IMR-90 (cell line): ENCODE measurements around the gene EPB41L2. TPM values are rescaled to one million over a fixed set of nuclear protein-coding genes. Genes with fewer than 3 reads are reported as not detected.

Experiments used
- ATAC-seq: fragments of 200-7000 bp; cut with Tn5 transposase; 2 replicates; pipeline ENCODE4 v1.9.1; 2020; ENCODE audit warnings: low read depth, mild to moderate bottlenecking, moderate library complexity
- BruUV-seq: library from RNA; stranded (reverse); fragments of 400-500 nt; replicated peaks from 2 replicates; lab custom pipeline; 2021; lab: Mats Ljungman, UMichigan
- CTCF ChIA-PET: fragments of 300-600 bp; formaldehyde crosslinking; extraction: SDS; loops from one replicate; lab custom pipeline; 2021; ENCODE audit warnings: antibody characterized with exemption; lab: Yijun Ruan, JAX
- POLR2A ChIA-PET: fragments of 300-600 bp; sonication (Branson Sonifier 250); formaldehyde crosslinking; loops from one replicate; lab custom pipeline; 2022; ENCODE audit warnings: antibody characterized with exemption; ENCODE audit not compliant: unreplicated experiment; lab: Charles Lee
- DNase-seq: peaks from one replicate; pipeline ENCODE4 v3.0.0; 2013
- H2AFZ ChIP-seq: replicated peaks from 2 replicates; pipeline ENCODE3; 2013; ENCODE audit warnings: low read length, mild to moderate bottlenecking; ENCODE audit not compliant: poor library complexity
- H2AK5ac ChIP-seq: 2 replicates; pipeline ENCODE4 v1.6.1; 2013; ENCODE audit warnings: low read depth, low read length, inconsistent platforms
- H2AK9ac ChIP-seq: replicated peaks from 2 replicates; pipeline ENCODE3; 2013; ENCODE audit warnings: mild to moderate bottlenecking, low read depth, low read length, moderate library complexity; ENCODE audit not compliant: poor library complexity
- H2BK120ac ChIP-seq: 2 replicates; pipeline ENCODE4 v1.6.1; 2013; ENCODE audit warnings: low read depth, low read length, inconsistent platforms
- H2BK15ac ChIP-seq: 3 replicates; pipeline ENCODE4 v1.6.1; 2013; ENCODE audit warnings: low read depth, low read length, inconsistent platforms
- H2BK20ac ChIP-seq: 2 replicates; pipeline ENCODE4 v1.6.1; 2013; ENCODE audit warnings: low read depth, mild to moderate bottlenecking, inconsistent platforms, low read length, moderate library complexity
- H2BK5ac ChIP-seq: 2 replicates; pipeline ENCODE4 v1.6.1; 2013; ENCODE audit warnings: mild to moderate bottlenecking, low read depth, low read length, inconsistent platforms; ENCODE audit not compliant: poor library complexity, severe bottlenecking
- H3K14ac ChIP-seq: replicated peaks from 2 replicates; pipeline ENCODE4 v1.6.1; 2013; ENCODE audit warnings: low read depth, low read length, inconsistent platforms
- H3K18ac ChIP-seq: 2 replicates; pipeline ENCODE4 v1.6.1; 2013; ENCODE audit warnings: low read depth, low read length, control low read depth
- H3K23ac ChIP-seq: 2 replicates; pipeline ENCODE4 v1.6.1; 2013; ENCODE audit warnings: low read depth, low read length, inconsistent platforms
- H3K27ac ChIP-seq: 2 replicates; pipeline ENCODE4 v1.5.1; 2013; ENCODE audit warnings: mild to moderate bottlenecking, control low read depth, low read length; ENCODE audit not compliant: insufficient read depth
- H3K27me3 ChIP-seq: 2 replicates; pipeline ENCODE4 v1.6.1; 2013; ENCODE audit warnings: low read length; ENCODE audit not compliant: control insufficient read depth, insufficient read depth
- H3K36me3 ChIP-seq: 2 replicates; pipeline ENCODE4 v1.6.1; 2013; ENCODE audit warnings: low read length, mixed read lengths; ENCODE audit not compliant: control insufficient read depth, insufficient read depth
- H3K4ac ChIP-seq: 2 replicates; pipeline ENCODE4 v1.6.1; 2013; ENCODE audit warnings: low read depth, low read length, inconsistent platforms
- H3K4me1 ChIP-seq: 2 replicates; pipeline ENCODE4 v1.6.1; 2013; ENCODE audit warnings: low read length, mixed read lengths; ENCODE audit not compliant: control insufficient read depth, insufficient read depth
- H3K4me2 ChIP-seq: 2 replicates; pipeline ENCODE4 v1.6.1; 2013; ENCODE audit warnings: low read depth, mild to moderate bottlenecking, control low read depth, low read length, moderate library complexity
- H3K4me3 ChIP-seq: 2 replicates; pipeline ENCODE4 v1.5.1; 2013; ENCODE audit warnings: low read depth, mild to moderate bottlenecking, control low read depth, low read length, moderate library complexity; ENCODE audit not compliant: insufficient read depth
- H3K56ac ChIP-seq: 2 replicates; pipeline ENCODE4 v1.6.1; 2013; ENCODE audit warnings: low read length, inconsistent platforms; ENCODE audit not compliant: insufficient read depth; ENCODE audit errors: extremely low read depth
- H3K79me1 ChIP-seq, 2 experiments: 2 replicates each; pipeline ENCODE4 v1.6.1; 2013; ENCODE audit warnings: low read length in 2 of 2, inconsistent platforms in 1 of 2, low read depth in 1 of 2
- H3K9ac ChIP-seq: 2 replicates; pipeline ENCODE4 v1.6.1; 2013; ENCODE audit warnings: low read depth, low read length, control low read depth
- H3K9me1 ChIP-seq: 2 replicates; pipeline ENCODE4 v1.6.1; 2013; ENCODE audit warnings: low read length, inconsistent platforms; ENCODE audit not compliant: insufficient read depth
- H3K9me3 ChIP-seq: 2 replicates; pipeline ENCODE4 v1.6.1; 2013; ENCODE audit warnings: low read length; ENCODE audit not compliant: control insufficient read depth, insufficient read depth
- H4K20me1 ChIP-seq: 2 replicates; pipeline ENCODE4 v1.6.1; 2013; ENCODE audit warnings: low read length, inconsistent platforms; ENCODE audit not compliant: insufficient read depth
- H4K5ac ChIP-seq: 2 replicates; pipeline ENCODE4 v1.6.1; 2013; ENCODE audit warnings: mild to moderate bottlenecking, low read depth, low read length, control low read depth
- H4K8ac ChIP-seq, 2 experiments: 2 replicates each; pipeline ENCODE4 v1.6.1; 2013; ENCODE audit warnings: low read depth in 2 of 2, low read length in 2 of 2, control low read depth in 1 of 2, inconsistent platforms in 1 of 2
- H4K91ac ChIP-seq: 2 replicates; pipeline ENCODE4 v1.6.1; 2013; ENCODE audit warnings: low read depth, low read length, inconsistent platforms; ENCODE audit not compliant: insufficient read depth
- BHLHE40 ChIP-seq: fragments of 150-350 bp; IDR thresholded peaks from 2 replicates; pipeline ENCODE4 v1.6.1; 2016; ENCODE audit warnings: mild to moderate bottlenecking, low read depth, low read length
- CEBPB ChIP-seq: IDR thresholded peaks from 2 replicates; pipeline ENCODE4 v1.6.1; 2012; ENCODE audit warnings: low read depth, low read length, improper control_type of control experiment
- CHD1 ChIP-seq: IDR thresholded peaks from 2 replicates; pipeline ENCODE4 v1.6.1; 2012; ENCODE audit warnings: low read depth, low read length, improper control_type of control experiment
- MAFK ChIP-seq: IDR thresholded peaks from 2 replicates; pipeline ENCODE4 v1.6.1; 2012; ENCODE audit warnings: low read depth, low read length, improper control_type of control experiment
- MAZ ChIP-seq: IDR thresholded peaks from 2 replicates; pipeline ENCODE4 v1.6.1; 2012; ENCODE audit warnings: low read depth, mild to moderate bottlenecking, low read length, improper control_type of control experiment, moderate library complexity, borderline replicate concordance
- MXI1 ChIP-seq: IDR thresholded peaks from 2 replicates; pipeline ENCODE4 v1.6.1; 2012; ENCODE audit warnings: low read depth, mild to moderate bottlenecking, low read length, moderate library complexity, borderline replicate concordance
- NFE2L2 ChIP-seq: fragments of 150-350 bp; IDR thresholded peaks from 2 replicates; pipeline ENCODE4 v1.6.1; 2016; ENCODE audit warnings: low read depth, mild to moderate bottlenecking, low read length
- RAD21 ChIP-seq: IDR thresholded peaks from 2 replicates; pipeline ENCODE4 v1.6.1; 2012; ENCODE audit warnings: low read length, improper control_type of control experiment
- RFX5 ChIP-seq: IDR thresholded peaks from 2 replicates; pipeline ENCODE4 v1.8.0; 2012; ENCODE audit warnings: low read depth, mild to moderate bottlenecking, low read length, moderate library complexity
- SMC3 ChIP-seq: fragments of 150-350 bp; IDR thresholded peaks from 2 replicates; pipeline ENCODE4 v1.6.1; 2016; ENCODE audit warnings: low read depth, mild to moderate bottlenecking, antibody characterized with exemption, low read length, moderate library complexity
- WGBS, 2 experiments: methylation state at CpG; one replicate each; pipeline versions ENCODE4 v1.1.5 to v1.1.7; 2013; ENCODE audit warnings: missing lambda C conversion rate in 2 of 2; ENCODE audit not compliant: insufficient read length in 1 of 2; ENCODE audit errors: extremely low coverage in 2 of 2; 5-methylcytosine and 5-hydroxymethylcytosine counted together
- dilution Hi-C: fragments of 300-500 bp; cut with HindIII; formaldehyde crosslinking; loops from one replicate; pipeline ENCODE4 v1.14.3; 2018; ENCODE audit warnings: low sequenced_read_pairs; ENCODE audit not compliant: unreplicated experiment
- in situ Hi-C: fragments of 300-500 bp; cut with MboI; formaldehyde crosslinking; loops from 3 replicates; pipeline ENCODE4 v1.14.3; 2019; ENCODE audit warnings: low sequenced_read_pairs, inconsistent platforms, mixed read lengths
- intact Hi-C: fragments of 100-400 bp; cut with micrococcal nuclease; formaldehyde crosslinking; loops from 2 replicates; pipeline ENCODE4 v1.10.0; 2022
- polyA plus RNA-seq, 3 experiments: library from polyadenylated mRNA; depleted of rRNA; stranded (reverse); fragments of >200 nt; gene quantifications; 2 replicates each; pipeline ENCODE4 v1.2.3, GENCODE V29; 2012; ENCODE audit warnings: low replicate concordance in 1 of 3
- total RNA-seq: library from RNA; depleted of rRNA; stranded (reverse); fragments of >200 nt; gene quantifications from 2 replicates; pipeline ENCODE4 v1.2.3, GENCODE V29; 2012
- TF ChIP-seq, protein P1 (sequence below): fragments of 150-350 bp; IDR thresholded peaks from 2 replicates; pipeline ENCODE4 v1.6.1; 2016; ENCODE audit warnings: low read depth, mild to moderate bottlenecking, low read length, moderate library complexity, borderline replicate concordance
- TF ChIP-seq, protein P2 (sequence below): fragments of 150-350 bp; IDR thresholded peaks from 2 replicates; pipeline ENCODE4 v1.6.1; 2017; ENCODE audit warnings: mild to moderate bottlenecking, antibody characterized with exemption, low read length, low read depth

The EPB41L2 gene
- total and polyA plus RNA-seq, 2 of the 4 experiments (the other 2 are of a cell fraction): 85.7 to 99.8 TPM

DNA sequence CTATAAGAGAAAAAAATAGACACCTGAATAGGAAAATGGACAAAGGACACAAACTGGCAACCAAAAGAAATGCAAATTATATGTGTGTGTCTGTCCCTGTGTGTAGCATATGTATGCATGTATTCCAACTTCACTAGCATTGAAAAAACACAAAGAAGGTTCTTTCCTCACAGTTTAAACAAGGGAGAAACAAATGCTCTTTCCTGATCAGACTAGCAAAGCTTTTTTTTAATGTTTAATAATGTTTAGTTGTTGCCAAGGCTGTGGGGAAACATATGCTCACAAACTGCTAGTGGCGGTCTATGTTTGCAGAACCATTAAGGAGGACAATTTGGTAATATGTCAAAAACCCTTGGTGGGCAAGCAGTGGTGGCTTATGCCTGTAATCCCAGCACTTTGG lies 213.5 kb downstream of the EPB41L2 start:
- H3K18ac ChIP-seq: no peak overlapping the region
- H2BK20ac ChIP-seq: no peak overlapping the region
- peaks cover 17% of the 10 kb centered on the region for H3K4me1 ChIP-seq
- dilution Hi-C loops: no loop called here
- 100% methylated on average over 1 of the region's 1 CpG; no CpG with 5 or more reads in 1 of the 2 experiments for WGBS, 2 experiments
- no peak overlapping the region for H2AK5ac ChIP-seq
- H2AFZ ChIP-seq: no peak overlapping the region
- H2AK9ac ChIP-seq: no peak overlapping the region
- H4K20me1 ChIP-seq: peaks cover 12% of the 10 kb centered on the region; the same call in 1 of the 2 replicates
- H3K9me1 ChIP-seq: peaks cover 20% of the 10 kb centered on the region
- H4K91ac ChIP-seq: no peak overlapping the region
- no peak overlapping the region for H3K14ac ChIP-seq
- no peak overlapping the region for H3K23ac ChIP-seq
- H3K4me2 ChIP-seq: no peak overlapping the region
- H3K4me3 ChIP-seq: no peak overlapping the region
- peaks cover 3 to 24% of the 10 kb centered on the region in 2 experiments; a peak in 2 of 4 replicates for H3K79me1 ChIP-seq
- POLR2A ChIA-PET: no interaction called here
- H4K5ac ChIP-seq: no peak overlapping the region
- in situ Hi-C loops: loop anchor here (10.0 kb wide), 1 partner anchor 535 kb away; no protein-coding TSS in a partner anchor
- no TSS peak for BruUV-seq
- no peak overlapping the region for H2BK15ac ChIP-seq
- no peak overlapping the region for H3K56ac ChIP-seq
- DNase-seq (no peak), ATAC-seq (no peak)
- no peak for TF ChIP-seq MAFK
- no peak for TF ChIP-seq CHD1
- TF ChIP-seq, protein P1, sequence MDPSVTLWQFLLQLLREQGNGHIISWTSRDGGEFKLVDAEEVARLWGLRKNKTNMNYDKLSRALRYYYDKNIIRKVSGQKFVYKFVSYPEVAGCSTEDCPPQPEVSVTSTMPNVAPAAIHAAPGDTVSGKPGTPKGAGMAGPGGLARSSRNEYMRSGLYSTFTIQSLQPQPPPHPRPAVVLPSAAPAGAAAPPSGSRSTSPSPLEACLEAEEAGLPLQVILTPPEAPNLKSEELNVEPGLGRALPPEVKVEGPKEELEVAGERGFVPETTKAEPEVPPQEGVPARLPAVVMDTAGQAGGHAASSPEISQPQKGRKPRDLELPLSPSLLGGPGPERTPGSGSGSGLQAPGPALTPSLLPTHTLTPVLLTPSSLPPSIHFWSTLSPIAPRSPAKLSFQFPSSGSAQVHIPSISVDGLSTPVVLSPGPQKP: no peak
- no peak for TF ChIP-seq CEBPB
- TF ChIP-seq SMC3: no peak
- no peak for TF ChIP-seq MXI1
- TF ChIP-seq MAZ: no peak
- TF ChIP-seq RFX5: no peak
- no peak for TF ChIP-seq BHLHE40
- TF ChIP-seq RAD21: no peak
- TF ChIP-seq NFE2L2: no peak
- TF ChIP-seq, protein P2, sequence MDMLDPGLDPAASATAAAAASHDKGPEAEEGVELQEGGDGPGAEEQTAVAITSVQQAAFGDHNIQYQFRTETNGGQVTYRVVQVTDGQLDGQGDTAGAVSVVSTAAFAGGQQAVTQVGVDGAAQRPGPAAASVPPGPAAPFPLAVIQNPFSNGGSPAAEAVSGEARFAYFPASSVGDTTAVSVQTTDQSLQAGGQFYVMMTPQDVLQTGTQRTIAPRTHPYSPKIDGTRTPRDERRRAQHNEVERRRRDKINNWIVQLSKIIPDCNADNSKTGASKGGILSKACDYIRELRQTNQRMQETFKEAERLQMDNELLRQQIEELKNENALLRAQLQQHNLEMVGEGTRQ: no peak
- no peaks in the 10 kb centered on the region for H3K27me3 ChIP-seq
- H3K4ac ChIP-seq: no peak overlapping the region
- H3K9me3 ChIP-seq: no peaks in the 10 kb centered on the region
- CTCF ChIA-PET: no interaction called here
- no peak overlapping the region for H3K9ac ChIP-seq
- H3K36me3 ChIP-seq: peaks cover 9% of the 10 kb centered on the region
- intact Hi-C loops: no loop called here
- no peak overlapping the region for H2BK120ac ChIP-seq
- H4K8ac ChIP-seq: no peak overlapping the region
- no peak overlapping the region for H2BK5ac ChIP-seq
- no peak overlapping the region for H3K27ac ChIP-seq
